GOT3 (cell line): ENCODE results near the gene CATSPER1.

Experiments
- DNase-seq: peaks from one replicate; lab custom pipeline; 2025; ENCODE audit warnings: mixed read lengths; lab: John Stamatoyannopoulos, UW

Gene CATSPER1

GRCh38 chr11:66002648-66003225, 23.5 kb downstream of the CATSPER1 start:
- DNase-seq = no peak

- peak; percentile 80 for DNase-seq
These were observed 24.2 kb downstream of the CATSPER1 start, which contains the start of the genes BANF1 and EIF1AD for GRCh38 chr11:66001942-66002647. BANF1 (plus strand) TSS chr11:66002503; CDS start chr11:66003251, 748 bp downstream. EIF1AD (minus strand) TSS chr11:66002157; CDS start chr11:66000389, 1,768 bp downstream.

DNA sequence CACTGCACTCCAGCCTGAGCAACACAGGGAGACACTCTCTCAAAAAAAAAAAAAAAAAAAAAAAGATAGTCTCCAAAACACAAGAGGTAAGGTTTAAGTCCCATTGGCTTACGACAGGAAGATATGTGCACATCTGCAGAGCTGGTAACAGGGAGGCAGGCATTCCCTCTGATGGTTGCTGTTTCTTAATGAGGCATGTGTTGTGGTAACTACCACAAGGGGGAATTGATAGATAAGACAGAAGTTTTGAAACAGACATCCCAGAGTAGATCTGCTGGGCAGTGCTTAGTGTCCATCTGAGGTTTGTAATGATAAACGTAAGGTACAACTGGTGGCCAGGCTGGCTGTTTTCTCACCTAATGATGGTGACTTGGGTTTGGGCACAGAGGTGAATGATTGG, 29.0 kb downstream of the CATSPER1 start:
- DNase-seq = no peak

DNA sequence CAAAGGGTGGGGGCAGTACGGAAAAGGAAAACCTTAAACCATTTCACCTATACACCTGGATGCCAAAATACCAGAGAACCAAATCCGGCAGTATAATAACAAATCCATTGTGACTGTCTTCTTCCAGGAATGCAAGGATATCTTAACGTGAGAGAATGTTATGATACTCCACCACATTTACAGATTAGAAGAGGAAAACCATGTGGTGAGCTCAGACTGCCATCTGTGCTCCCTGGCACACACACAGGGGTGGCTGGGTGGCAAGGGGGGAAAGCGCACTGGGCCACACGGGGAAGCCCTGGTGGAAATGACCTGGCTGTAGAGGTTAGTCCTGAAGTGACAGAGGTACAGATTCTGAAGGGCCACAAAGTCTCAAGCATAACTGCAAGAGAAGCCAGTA, 34.2 kb downstream of the CATSPER1 start:
- no peak for DNase-seq

- peak; percentile 39 for DNase-seq
These were observed 37.3 kb downstream of the CATSPER1 start for GRCh38 chr11:65988791-65989592.

DNA sequence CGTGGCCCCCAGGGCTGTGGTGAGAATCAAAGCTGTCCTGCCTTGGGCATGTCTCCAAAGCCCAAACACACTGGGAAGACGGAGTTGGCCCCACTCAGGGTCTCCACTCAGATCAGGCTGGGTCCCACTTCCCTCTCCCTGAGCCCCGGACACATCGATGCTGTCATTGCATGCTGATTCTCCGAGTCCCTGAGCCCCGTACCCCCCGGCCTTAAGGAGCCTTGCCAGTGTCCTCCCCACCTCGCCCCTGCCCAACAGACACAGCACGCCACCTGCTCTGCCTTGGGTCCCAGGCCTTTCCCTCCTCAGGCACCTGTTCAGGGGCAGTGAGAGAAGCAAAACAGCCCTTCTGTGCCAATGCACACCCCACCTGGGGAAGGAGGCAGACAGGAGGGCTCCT, 38.9 kb downstream of the CATSPER1 start:
- no peak for DNase-seq

GRCh38 chr11:65983589-65983987, 42.7 kb downstream of the CATSPER1 start:
- no peak for DNase-seq

DNA sequence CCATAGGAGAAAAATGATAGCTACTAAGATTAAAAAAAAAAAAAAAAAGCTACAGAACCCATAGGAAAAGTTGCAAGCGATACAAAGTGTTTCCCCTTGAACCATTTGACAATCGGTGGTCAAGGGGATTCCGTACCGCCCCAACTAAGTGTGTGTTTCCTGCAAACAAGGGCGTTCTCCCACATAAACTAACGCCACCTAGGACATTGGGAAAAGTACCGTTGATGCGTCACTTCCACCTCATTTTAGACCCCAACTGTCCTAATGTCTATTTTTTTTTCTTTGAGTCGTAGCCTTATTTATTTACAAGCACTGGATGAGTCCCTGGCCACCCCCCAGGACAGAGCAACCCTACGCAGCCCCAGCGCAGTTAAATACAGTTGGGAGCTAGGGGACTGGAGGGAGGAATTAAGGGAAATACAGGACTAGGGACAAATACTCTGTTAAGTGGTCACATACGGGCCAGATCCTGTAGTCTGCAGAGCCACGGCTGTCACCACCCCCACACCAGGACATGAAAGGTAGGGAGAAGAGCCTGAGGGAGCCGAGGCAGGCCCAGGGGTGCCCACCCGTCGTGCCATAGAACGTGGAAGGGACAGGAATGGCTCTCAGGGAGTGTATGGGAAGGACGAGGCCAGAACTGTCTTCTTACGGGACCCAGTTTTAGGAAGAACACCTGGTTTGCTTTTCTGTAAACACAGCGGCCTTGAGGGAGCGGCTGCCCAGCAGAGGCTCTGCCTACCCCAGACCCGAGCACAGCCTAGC, 43.3 kb downstream of the CATSPER1 start:
- DNase-seq = no peak

- no peak for DNase-seq
These were observed 44.1 kb downstream of the CATSPER1 start for GRCh38 chr11:65981972-65982823.

DNA sequence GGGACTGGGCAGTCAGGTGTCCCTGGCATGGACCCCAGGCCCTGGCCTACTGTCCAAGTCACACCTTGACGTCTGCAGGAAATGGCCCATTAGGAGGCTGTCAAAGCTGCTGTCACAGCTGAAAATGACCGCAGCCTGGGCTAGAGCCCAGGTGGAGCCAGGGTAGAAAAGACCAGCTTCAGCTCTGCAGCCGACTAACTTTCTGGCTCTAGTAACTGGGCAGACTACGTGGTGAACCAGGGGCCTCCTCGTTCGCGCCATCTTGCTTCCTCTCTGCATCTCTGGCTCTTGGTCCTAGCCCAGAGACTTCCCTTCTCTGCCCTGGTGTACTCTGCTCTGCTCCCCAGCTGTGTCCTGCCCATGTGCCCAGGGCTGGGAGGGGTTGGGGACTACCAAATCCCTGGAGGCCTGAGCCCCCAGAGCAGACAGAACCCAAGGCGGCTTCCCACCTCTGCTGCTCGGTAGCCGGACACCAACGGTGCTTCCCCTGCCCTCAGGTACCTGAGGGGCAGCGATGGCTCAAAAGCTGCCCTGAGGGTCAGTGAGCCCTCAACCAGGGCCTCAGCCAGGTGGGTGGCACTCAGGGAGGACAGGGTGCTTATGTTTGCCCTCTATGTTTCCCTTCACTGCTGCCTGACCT, 45.1 kb downstream of the CATSPER1 start:
- DNase-seq = no peak

DNA sequence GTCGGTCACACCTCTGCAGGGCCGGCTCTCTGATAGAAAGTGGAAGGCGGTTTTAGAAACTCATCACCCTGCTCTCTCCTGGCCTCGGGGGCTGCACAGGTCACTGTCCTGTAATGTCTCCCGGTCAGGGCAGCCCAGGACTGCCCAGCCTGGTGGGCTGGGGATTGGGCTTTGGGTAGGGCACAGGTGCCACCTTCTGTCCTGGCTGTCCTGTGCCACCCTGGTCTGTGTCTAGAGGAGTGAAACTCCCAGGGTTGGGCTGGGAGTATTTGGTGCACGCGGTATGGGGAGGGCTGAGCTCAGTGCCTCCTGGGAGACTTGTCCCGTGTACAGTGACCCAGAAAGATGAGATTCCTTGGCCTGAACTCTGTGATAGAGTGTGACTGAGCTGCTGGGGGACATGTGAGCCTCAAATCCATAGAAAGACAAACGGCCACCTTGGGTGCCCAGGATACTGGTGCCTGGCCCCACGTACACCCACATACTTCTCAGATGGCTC, 47.0 kb downstream of the CATSPER1 start:
- no peak for DNase-seq

DNA sequence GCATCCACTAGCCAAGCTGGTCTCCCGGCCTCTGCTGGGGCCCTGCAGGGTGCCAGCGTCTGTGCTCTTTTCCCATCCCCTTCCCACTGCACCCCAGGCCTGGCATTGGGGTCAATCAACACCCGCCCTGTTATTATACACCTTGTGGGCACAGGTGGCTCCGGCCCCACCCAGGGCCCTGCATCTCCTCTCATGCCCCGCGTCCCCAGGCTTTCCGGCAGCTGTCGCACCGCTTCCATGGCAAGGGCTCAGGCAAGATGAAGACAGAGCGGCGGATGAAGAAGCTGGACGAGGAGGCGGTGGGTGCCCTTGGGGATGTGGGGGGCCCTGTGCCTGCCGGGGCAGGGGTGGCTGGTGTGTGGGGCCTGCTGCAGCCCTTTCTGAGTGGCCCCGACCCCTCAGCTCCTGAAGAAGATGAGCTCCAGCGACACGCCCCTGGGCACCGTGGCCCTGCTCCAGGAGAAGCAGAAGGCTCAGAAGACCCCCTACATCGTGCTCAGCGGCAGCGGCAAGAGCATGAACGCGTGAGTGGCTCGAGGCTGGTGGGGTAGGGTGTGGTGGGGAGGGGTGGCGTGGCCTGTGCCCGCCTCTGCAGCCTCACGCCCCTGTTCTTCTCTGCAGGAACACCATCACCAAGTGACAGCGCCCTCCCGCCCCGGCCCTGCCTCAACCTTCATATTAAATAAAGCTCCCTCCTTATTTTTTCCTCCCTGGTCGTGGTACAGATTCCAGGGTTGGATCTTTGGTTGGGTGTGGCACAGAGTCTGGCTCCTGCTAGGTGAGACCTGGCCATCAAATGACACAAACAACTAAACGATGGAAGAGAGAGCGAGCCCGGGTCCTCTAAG, 47.7 kb downstream of the CATSPER1 start:
- DNase-seq = no peak

GRCh38 chr11:65977621-65978390, 48.5 kb downstream of the CATSPER1 start:
- no peak for DNase-seq

DNA sequence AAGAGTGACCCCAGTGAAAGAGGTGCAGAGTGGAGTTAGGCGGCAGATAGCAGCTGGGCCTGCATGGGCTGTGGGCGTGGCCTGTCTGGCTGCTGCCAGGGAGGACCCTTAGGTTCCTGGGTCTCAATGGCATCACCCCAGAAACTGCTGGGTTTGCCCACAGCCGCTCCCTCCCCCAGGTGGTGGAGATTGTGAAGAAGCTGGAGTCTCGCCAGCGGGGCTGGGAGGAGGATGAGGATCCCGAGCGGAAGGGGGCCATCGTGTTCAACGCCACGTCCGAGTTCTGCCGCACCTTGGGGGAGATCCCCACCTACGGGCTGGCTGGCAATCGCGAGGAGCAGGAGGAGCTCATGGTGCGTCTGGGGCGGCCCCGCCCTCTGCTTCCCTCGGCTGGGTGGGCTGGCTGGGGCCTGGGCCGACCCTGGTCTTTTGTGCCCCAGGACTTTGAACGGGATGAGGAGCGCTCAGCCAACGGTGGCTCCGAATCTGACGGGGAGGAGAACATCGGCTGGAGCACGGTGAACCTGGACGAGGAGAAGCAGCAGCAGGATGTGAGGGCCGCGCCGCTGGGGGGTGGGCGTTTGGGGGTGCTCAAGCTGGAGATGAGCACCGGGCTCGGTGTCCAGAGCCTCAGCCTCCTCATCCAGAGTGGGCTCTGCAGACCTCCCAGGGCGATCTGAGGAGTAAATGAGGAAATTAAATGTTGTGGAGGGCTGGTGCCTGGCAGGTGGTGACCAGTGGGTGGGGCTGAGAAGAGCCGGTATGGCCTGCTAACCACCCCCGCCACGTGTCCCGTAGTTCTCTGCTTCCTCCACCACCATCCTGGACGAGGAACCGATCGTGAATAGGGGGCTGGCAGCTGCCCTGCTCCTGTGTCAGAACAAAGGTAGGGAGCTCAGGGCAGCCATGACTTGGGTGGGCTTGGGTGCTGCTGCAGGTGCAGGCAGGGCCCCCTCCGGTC, 49.8 kb downstream of the CATSPER1 start:
- DNase-seq = no peak

DNA sequence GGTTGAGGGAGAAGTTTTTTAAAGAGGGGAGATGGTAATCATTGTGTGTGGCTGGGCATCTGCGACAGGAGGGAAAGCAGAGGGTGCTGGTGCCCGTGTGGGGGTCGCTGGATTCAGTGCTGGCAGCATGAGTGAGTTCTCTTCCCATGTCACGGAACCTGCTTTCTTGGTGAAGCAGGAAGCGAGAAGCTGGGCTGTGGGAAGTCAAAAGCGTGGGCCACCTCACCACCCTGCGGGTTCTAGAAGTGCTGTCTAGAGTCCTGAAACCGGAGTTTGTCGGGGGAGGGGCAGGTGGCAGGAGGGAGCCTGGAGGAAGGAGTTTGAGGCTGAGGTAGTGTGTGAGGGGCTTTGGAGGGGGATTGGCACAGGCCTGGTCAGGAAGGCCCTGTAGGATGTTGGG, 50.5 kb downstream of the CATSPER1 start:
- no peak for DNase-seq

GRCh38 chr11:65973439-65974110, 52.7 kb downstream of the CATSPER1 start:
- no peak for DNase-seq

GRCh38 chr11:65972116-65972515, 54.2 kb downstream of the CATSPER1 start:
- no peak for DNase-seq
